Stimulated activated memory B cell treated with anti-CD40 and anti-IgM and Interleukin-4, amounts not matched to agents 10 μg/mL and 1 μg/mL and 100 μg/mL, for 72 hours (primary cell): Measurements from ENCODE around the gene TENM3.

Experiments used
- ATAC-seq: fragments of 150-1000 bp; cut with Tn5 transposase; 2 replicates; pipeline ENCODE4 v1.10.0; 2021
- H3K27ac Mint-ChIP-seq: one replicate; pipeline ENCODE4 v1.8.0; 2022; ENCODE audit warnings: mild to moderate bottlenecking, mixed read lengths
- H3K27me3 Mint-ChIP-seq: one replicate; pipeline ENCODE4 v1.8.0; 2022; ENCODE audit warnings: mixed read lengths
- H3K36me3 Mint-ChIP-seq: one replicate; pipeline ENCODE4 v1.8.0; 2022; ENCODE audit warnings: mixed read lengths
- H3K4me1 Mint-ChIP-seq: one replicate; pipeline ENCODE4 v1.8.0; 2022; ENCODE audit warnings: mixed read lengths
- H3K4me3 Mint-ChIP-seq: one replicate; pipeline ENCODE4 v1.8.0; 2022; ENCODE audit warnings: mild to moderate bottlenecking, moderate library complexity, mixed read lengths
- H3K9me3 Mint-ChIP-seq: one replicate; pipeline ENCODE4 v1.8.0; 2022; ENCODE audit warnings: mixed read lengths

The TENM3 gene

DNA sequence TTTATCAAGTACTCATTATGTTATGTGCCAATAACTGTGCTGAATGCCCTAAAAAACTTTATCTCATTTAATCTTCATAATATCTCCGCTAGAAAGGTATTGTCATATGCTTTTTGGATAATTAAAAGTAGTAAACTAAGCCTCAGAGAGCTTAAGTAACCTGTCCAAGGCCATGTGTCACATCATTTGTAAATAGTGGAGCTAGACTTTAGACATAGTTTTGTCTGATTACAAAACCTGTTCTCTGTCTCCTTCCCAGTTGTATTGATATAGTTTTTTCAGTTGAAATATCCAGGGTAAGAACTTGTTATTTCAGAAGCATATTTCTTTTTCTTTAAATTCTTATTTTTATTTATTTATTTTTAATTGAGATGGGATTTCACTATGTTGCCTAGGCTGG is 66.7 kb downstream of the TENM3 start:
- Mint-ChIP-seq H3K4me3 (no peak overlapping the region), H3K36me3 (no peaks in the 10 kb centered on the region), H3K4me1 (no peaks in the 10 kb centered on the region), H3K27me3 (no peaks in the 10 kb centered on the region), H3K9me3 (peaks cover 7% of the 10 kb centered on the region), H3K27ac (no peak overlapping the region)
- no peak for ATAC-seq

DNA sequence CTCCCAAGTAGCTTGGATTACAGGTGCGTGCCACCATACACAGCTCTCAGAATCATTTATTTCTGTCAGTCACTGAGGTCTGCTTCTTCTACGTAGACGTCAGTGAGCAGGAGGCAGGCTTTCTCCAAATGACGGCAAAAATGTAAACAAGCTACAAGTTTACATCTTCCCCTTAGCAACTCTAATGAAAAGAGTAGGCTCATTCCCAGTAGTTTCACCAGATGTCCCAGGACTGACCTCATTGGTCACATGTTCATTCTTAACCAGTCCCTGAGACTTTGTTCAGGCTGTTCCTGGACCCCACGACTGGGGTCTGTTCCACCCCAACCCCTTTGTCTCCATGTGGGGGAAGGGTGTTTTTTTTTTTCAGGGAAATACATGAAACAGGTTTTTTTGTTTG is 67.1 kb downstream of the TENM3 start:
- H3K4me1 Mint-ChIP-seq = no peaks in the 10 kb centered on the region
- no peak overlapping the region for H3K27ac Mint-ChIP-seq
- H3K9me3 Mint-ChIP-seq = peaks cover 8% of the 10 kb centered on the region
- no peak overlapping the region for H3K4me3 Mint-ChIP-seq
- no peaks in the 10 kb centered on the region for H3K36me3 Mint-ChIP-seq
- no peaks in the 10 kb centered on the region for H3K27me3 Mint-ChIP-seq
- ATAC-seq = no peak

DNA sequence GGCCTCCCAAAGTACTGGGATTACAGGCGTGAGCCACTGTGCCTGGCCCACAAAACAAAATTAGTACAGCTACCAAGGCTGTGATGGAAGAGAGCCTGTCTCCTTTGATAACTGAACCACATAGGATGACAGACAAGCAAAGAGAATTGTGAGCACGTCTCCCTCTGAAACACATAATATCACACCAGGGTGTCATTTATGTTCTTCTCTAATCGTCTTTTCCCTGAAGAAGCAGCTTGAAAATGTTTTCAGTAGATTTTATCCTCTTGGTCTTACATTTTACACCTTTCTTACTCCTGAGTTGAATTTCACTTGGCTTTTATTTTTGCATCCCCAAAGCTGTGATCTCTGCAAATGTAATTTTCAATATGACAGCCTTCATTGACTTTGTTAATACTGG is 67.8 kb downstream of the TENM3 start:
- Mint-ChIP-seq H3K4me1 (no peaks in the 10 kb centered on the region), H3K27me3 (no peaks in the 10 kb centered on the region), H3K9me3 (peaks cover 14% of the 10 kb centered on the region), H3K27ac (no peak overlapping the region), H3K36me3 (no peaks in the 10 kb centered on the region), H3K4me3 (no peak overlapping the region)
- ATAC-seq = no peak

DNA sequence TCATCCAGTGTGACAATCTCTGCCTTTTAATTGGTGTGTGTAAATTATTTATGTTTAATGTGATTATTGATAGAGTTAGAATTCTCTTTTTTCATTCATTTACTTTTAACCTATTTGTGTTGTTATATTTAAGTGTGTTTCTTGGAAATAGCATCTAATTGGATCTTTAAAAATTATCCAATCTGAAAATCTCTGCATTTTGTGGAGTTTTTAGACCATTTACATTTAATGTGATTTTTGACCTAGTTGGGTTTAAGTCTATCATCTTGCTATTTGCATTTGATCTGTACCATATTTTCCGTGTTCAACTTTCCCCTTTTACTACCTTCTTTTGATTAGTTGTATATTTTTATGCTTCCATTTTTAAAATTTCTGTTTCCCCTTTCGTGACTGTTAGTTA is 71.3 kb downstream of the TENM3 start:
- Mint-ChIP-seq H3K27ac (no peak overlapping the region), H3K4me1 (no peaks in the 10 kb centered on the region), H3K9me3 (peaks cover 14% of the 10 kb centered on the region), H3K36me3 (no peaks in the 10 kb centered on the region), H3K27me3 (no peaks in the 10 kb centered on the region), H3K4me3 (no peak overlapping the region)
- no peak for ATAC-seq

DNA sequence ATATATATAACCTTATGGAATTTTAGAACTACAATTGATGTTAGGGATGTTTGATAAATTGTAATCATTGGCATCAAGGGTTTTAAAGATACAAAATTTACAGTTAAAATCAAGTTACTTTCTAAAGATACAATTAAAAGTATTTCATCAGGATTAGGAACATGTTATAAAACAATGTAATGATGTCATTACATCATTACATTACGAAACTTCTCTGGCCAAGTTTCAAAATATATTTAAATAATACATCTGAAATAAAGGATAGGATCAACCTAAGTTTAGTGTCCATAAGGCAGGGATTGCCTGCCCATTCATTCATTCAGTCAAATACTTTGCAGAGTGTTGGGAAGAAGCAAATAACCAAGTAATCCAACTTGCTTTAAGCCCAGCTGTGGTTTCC is 75.1 kb downstream of the TENM3 start:
- Mint-ChIP-seq H3K4me3 (no peak overlapping the region), H3K9me3 (peaks cover 20% of the 10 kb centered on the region), H3K27ac (no peak overlapping the region), H3K27me3 (no peaks in the 10 kb centered on the region), H3K36me3 (no peaks in the 10 kb centered on the region), H3K4me1 (no peaks in the 10 kb centered on the region)
- no peak for ATAC-seq

DNA sequence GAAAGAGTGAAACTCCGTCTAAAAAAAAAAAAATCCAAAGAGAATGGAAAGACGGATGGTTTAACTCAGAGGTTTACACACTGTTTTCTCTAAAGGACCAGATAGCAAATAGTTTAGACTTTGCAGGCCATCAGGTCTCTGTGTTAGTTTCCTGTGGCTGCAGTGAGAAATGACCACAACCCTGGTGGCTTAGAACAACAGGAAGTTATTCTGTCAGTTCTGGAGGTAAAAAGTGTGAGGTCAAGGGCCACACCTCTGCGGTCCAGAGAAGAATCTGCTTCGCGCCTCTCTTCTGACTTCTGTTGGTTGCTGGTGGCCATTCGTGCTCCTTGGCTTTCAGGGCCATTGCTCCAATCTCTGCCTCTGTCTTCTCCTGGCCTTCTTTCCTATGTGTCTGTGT is 76.9 kb downstream of the TENM3 start:
- peaks cover 12% of the 10 kb centered on the region for H3K9me3 Mint-ChIP-seq
- no peaks in the 10 kb centered on the region for H3K27me3 Mint-ChIP-seq
- H3K27ac Mint-ChIP-seq = no peak overlapping the region
- no peak for ATAC-seq
- H3K4me3 Mint-ChIP-seq = no peak overlapping the region
- no peaks in the 10 kb centered on the region for H3K36me3 Mint-ChIP-seq
- no peaks in the 10 kb centered on the region for H3K4me1 Mint-ChIP-seq

DNA sequence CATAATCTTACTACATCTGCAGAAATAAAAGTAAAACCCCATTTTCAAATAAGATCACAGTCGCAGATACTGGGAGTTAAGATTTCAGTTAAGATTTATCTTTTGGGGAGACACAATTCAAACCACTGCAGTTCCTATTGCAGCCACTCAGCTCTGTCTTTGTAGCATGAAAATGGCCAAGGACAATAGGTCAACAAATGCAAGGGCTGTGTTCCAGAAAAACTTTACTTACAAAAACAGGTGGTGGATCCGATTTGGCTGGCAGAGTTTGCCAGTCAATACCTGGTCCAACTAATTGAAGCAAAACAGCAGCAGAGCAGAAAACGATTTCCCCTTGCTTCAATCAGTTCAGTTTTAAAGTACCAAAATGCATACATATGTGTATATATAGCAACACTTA is 77.4 kb downstream of the TENM3 start:
- H3K9me3 Mint-ChIP-seq = peaks cover 9% of the 10 kb centered on the region
- no peak for ATAC-seq
- H3K27me3 Mint-ChIP-seq = no peaks in the 10 kb centered on the region
- no peaks in the 10 kb centered on the region for H3K36me3 Mint-ChIP-seq
- H3K4me3 Mint-ChIP-seq = no peak overlapping the region
- H3K4me1 Mint-ChIP-seq = no peaks in the 10 kb centered on the region
- H3K27ac Mint-ChIP-seq = no peak overlapping the region

DNA sequence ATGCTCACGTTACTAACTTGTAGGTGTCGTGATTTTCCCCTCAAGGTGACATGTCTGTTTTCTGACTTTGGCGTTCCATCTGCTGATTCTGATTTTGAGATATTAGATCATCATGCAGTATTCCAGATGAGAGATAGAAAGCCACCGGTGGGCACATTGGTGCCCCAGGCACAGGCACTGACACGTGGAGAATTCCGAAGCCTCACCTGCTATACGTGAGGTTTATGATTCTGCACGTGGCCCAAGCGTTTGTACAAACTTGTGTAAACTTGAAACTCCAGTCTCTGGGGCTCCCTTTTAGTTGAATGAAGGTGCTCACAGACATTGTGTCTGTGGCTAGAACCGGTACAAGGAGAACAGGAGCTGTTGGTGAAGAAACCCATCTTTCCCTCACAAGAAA is 81.1 kb downstream of the TENM3 start:
- Mint-ChIP-seq H3K36me3 (no peaks in the 10 kb centered on the region), H3K9me3 (peaks cover 9% of the 10 kb centered on the region), H3K27ac (no peak overlapping the region), H3K4me1 (no peaks in the 10 kb centered on the region), H3K4me3 (no peak overlapping the region), H3K27me3 (no peaks in the 10 kb centered on the region)
- no peak for ATAC-seq

DNA sequence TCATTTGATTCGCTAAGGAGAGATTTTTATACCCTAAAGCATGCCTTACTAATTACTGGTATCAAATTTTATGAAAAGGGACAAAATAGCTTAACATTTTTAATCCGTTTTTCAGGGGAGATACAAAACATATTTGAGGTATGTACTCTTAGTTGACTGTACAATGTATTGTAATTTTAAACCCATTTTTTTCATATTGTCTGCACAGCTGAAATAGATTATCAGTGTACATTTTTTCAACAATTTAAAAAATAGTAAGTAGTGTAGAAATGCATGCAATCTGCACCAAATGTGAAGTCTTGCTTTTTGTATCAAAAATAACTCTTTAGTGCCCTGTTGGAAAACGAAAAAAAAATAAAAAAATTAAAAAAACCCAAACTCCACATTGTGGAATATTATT is 82.2 kb downstream of the TENM3 start:
- H3K4me3 Mint-ChIP-seq = no peak overlapping the region
- peaks cover 7% of the 10 kb centered on the region for H3K9me3 Mint-ChIP-seq
- H3K27ac Mint-ChIP-seq = no peak overlapping the region
- H3K36me3 Mint-ChIP-seq = no peaks in the 10 kb centered on the region
- no peak for ATAC-seq
- no peaks in the 10 kb centered on the region for H3K27me3 Mint-ChIP-seq
- H3K4me1 Mint-ChIP-seq = no peaks in the 10 kb centered on the region

DNA sequence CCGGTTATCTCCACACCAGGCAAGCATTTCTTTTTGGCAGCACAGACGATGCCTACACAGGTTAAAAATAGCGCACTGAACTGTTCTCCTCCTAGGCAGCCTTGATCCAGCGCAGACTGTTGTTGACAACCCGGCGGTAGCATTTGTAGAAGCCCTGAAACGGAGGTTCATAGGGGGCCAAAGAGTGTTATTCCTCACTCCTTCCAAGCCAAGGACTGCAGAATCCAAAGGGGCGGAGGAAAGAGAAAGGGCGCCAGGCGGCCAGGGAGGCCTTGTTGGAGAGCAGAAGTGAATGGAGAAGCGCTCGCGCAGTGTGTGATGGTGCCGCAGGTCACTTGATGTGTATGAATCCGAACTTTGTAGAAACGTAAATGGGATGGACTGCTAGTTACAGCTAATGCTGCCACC is 82.7 kb downstream of the TENM3 start:
- no peaks in the 10 kb centered on the region for H3K27me3 Mint-ChIP-seq
- no peaks in the 10 kb centered on the region for H3K36me3 Mint-ChIP-seq
- peaks cover 6% of the 10 kb centered on the region for H3K9me3 Mint-ChIP-seq
- no peaks in the 10 kb centered on the region for H3K4me1 Mint-ChIP-seq
- H3K4me3 Mint-ChIP-seq = no peak overlapping the region
- H3K27ac Mint-ChIP-seq = no peak overlapping the region
- peak; percentile 31 for ATAC-seq

DNA sequence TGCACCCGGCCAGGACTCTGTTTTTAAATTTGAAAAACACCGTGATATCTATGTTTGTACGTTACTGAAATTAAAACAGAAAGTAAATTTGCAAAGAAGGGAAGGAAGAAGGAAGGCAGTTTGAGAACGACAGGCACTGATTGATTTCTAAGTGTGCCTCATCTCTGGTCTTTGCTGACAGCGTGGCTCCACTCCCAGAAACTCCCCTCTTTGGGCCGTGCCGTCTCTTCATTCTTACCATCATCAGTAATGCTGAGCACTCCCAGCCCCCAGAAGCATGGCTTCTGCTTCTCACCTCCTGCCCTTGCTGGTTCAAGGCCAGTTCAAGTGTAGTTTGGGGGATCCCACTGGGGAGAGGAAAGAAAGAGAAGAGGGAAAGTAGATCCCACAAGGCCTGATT is 85.3 kb downstream of the TENM3 start:
- H3K27me3 Mint-ChIP-seq = no peaks in the 10 kb centered on the region
- peaks cover 3% of the 10 kb centered on the region for H3K9me3 Mint-ChIP-seq
- H3K27ac Mint-ChIP-seq = no peak overlapping the region
- no peaks in the 10 kb centered on the region for H3K4me1 Mint-ChIP-seq
- H3K36me3 Mint-ChIP-seq = no peaks in the 10 kb centered on the region
- no peak for ATAC-seq
- no peak overlapping the region for H3K4me3 Mint-ChIP-seq

DNA sequence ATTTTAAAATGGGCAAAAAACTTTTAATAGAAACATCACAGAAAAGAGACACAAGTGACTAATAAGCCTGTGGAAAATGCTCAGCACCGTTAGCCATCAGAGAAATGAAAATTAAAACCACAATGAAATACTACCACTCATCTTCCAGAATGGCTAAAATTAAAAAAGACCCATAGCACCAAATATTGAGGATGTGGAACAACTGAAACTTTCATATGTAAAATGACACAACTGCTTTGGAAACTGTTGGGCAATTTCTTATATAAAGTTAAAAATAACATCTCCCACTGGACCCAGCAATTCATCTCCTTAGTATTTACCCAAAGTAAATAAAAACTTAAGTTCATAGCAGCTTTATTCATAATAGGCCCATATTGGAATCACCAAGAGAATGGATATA is 94.2 kb downstream of the TENM3 start:
- Mint-ChIP-seq H3K27ac (no peak overlapping the region), H3K27me3 (no peaks in the 10 kb centered on the region), H3K36me3 (no peaks in the 10 kb centered on the region), H3K4me1 (no peaks in the 10 kb centered on the region), H3K9me3 (no peaks in the 10 kb centered on the region), H3K4me3 (no peak overlapping the region)
- no peak for ATAC-seq

DNA sequence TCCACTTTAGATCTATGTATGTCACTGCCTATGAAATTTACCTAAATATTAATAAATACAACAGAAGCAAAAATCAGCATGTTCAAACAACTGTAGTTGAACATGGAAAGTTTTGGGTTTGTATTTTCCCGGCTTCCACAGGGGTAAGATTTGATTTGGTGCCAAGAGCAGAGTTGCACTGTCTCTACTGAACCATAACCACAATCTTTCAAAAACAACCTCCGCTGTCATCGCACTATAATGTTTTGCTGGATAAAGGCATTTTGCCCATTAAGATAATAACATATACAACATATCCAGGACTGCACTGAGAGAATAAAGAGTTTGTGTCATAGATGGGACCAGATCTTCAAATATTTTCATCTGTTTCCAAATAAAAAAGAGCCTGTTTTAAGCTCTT is 94.9 kb downstream of the TENM3 start:
- H3K4me1 Mint-ChIP-seq = no peaks in the 10 kb centered on the region
- H3K27ac Mint-ChIP-seq = no peak overlapping the region
- H3K36me3 Mint-ChIP-seq = no peaks in the 10 kb centered on the region
- ATAC-seq = no peak
- no peak overlapping the region for H3K4me3 Mint-ChIP-seq
- H3K9me3 Mint-ChIP-seq = no peaks in the 10 kb centered on the region
- no peaks in the 10 kb centered on the region for H3K27me3 Mint-ChIP-seq

DNA sequence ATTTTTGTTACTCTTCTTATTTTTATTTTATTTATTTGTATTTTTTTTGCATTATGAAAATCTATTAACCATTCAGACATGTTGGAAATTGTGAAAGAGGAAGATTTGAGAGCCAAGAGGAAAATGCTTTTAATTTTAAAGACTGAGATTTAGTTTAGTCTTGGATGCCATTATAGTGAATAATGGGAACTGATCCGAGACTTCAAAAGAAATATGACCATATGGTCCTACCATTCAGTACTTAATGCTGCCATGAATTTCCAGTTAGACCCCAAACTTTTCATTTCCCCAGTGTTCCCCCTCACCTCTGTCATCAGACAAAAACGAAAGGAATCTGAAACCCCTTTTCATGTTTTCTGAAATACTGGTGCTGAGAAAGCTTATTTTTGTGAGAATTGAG is 95.5 kb downstream of the TENM3 start:
- Mint-ChIP-seq H3K27me3 (no peaks in the 10 kb centered on the region), H3K27ac (no peak overlapping the region), H3K4me1 (no peaks in the 10 kb centered on the region), H3K9me3 (no peaks in the 10 kb centered on the region), H3K4me3 (no peak overlapping the region), H3K36me3 (no peaks in the 10 kb centered on the region)
- no peak for ATAC-seq

DNA sequence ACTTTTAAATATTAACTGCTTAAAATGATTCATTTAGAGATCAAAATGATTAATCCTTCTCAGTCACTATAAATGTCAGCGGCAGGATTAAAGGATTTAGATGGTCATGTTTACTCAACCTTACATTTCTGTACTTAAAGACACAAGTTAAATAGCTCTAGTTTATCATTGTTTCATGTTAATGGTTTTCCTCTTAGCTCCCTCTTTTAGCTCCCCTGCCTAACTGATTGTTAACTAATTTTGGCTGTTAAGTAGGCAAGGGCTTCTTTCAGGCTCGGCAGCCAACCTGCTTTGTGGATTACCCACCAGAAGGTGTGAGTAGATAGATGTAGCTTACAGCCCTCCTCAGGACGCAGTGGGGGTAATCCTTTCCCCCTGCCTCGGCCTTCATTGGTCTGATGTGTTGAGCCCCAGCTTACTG is 96.0 kb downstream of the TENM3 start:
- Mint-ChIP-seq H3K27ac (no peak overlapping the region), H3K4me3 (no peak overlapping the region), H3K36me3 (no peaks in the 10 kb centered on the region), H3K27me3 (no peaks in the 10 kb centered on the region), H3K9me3 (no peaks in the 10 kb centered on the region), H3K4me1 (no peaks in the 10 kb centered on the region)
- no peak for ATAC-seq

DNA sequence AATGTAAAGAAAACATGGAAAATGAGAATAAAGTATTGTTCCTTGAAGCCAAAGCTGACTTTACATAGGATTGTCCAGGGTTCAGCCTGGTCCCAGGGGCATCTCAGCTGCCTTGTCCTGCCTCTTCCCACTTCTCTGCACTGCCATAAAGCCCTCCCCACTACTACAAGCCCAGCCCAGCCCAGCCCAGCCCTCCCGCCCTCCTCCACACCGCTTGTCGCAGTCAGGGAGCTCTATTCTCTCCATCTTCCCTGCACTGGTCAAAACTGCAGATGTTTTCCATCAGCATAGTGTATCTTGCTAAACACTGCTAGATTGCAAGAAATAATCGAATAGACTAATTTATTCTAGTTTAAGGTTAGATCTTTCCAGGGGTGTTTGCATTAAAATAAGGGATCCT is 100.3 kb downstream of the TENM3 start:
- H3K27me3 Mint-ChIP-seq = peaks cover 5% of the 10 kb centered on the region
- no peaks in the 10 kb centered on the region for H3K36me3 Mint-ChIP-seq
- no peaks in the 10 kb centered on the region for H3K4me1 Mint-ChIP-seq
- H3K9me3 Mint-ChIP-seq = no peaks in the 10 kb centered on the region
- no peak overlapping the region for H3K27ac Mint-ChIP-seq
- no peak overlapping the region for H3K4me3 Mint-ChIP-seq
- no peak for ATAC-seq

DNA sequence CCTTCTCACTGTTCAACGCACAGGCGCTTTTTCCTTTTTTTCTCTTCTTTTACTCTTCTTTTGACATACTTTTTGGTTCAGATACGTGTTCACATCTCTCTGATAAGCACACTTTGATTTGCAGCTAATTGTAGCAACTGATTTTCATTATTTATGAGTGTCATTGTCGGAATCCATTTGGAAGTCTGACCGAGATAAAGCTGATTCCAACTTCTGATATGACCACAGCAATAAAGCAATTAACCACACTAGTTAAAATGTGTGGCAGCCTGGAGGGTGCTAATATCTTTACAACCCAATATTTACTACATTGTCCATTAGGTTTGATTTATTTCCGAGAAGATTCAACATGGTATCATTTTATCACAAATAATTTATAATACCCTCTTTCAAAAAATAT is 101.8 kb downstream of the TENM3 start:
- Mint-ChIP-seq H3K27ac (no peak overlapping the region), H3K36me3 (no peaks in the 10 kb centered on the region), H3K27me3 (peaks cover 5% of the 10 kb centered on the region), H3K9me3 (no peaks in the 10 kb centered on the region), H3K4me3 (no peak overlapping the region), H3K4me1 (no peaks in the 10 kb centered on the region)
- no peak for ATAC-seq
